ENCODE data around the gene FTMT.

- no peak for TF ChIP-seq EZH2 (IDR thresholded peaks at IDR 0.05; ENCODE audit: borderline replicate concordance, low read depth, low read length, poor library complexity, severe bottlenecking)
- TF ChIP-seq CTCF (conservative IDR thresholded peaks at IDR 0.05; ENCODE audit: low read depth, low read length) = peak; percentile 35; the same call in 1 of the 2 replicates
These were observed 18.8 kb downstream of the FTMT start for GRCh38 chr5:121870489-121870888.

Measured in A673 (cell line).